NCI-H1048 (cell line): ENCODE measurements around the gene DSCAM.

Source experiments
- DNase-seq: peaks from one replicate; lab custom pipeline; 2025; lab: John Stamatoyannopoulos, UW

DSCAM gene

DNA sequence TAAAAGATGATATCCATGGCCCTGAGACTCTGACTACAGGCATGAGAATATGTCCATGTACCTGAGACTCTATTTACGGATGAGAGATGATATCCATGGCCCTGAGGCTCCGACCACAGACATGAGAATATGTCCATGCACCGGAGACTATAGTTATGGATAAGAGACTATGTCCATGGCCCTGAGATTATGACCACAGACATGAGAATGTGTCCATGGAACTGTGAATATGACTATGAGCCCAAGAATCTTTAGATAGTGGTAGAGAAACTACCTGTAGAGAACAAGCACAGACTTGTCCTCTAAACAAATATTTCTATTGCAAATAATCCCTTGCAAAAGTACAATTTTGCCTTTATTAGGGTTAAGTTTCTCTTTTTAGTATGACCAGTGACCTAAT, 716.5 kb downstream of the DSCAM start:
- DNase-seq: no peak

DNA sequence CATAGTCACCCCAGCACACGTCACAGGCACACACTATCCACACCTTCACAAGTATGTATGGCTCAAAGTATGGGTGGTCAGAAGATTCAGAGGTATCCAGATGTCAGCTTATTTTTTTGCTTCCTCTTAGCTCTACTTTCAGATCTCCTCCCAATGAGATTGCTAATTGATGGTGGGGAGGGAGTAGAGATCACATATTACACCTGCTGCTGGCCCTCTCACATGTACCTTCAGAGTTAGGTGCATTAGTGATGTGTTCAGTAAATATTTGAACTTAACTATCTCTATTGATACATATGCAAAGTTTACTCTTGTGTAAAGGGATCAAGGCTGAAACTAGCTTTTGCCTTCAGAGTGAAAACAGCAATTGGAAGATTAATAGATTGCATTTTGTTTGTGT, 717.1 kb downstream of the DSCAM start:
- DNase-seq: no peak

DNA sequence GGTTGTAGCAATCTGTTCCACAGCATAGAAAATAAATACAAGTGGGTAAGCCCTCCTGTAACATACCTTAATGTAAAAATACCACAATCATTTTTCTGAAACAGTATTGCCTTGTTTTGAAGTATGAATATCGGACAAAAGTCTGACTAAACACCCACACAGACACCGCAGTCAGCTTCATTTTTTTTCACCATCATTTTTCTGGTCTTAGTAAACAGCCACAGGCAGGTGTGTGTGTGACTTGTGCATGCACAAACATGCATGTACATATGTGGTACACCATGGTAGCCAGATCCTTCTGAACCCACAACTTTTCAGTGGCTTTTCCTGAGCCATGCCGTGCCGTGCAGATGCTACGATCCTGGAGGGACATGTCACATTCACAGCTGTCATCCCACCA, 718.1 kb downstream of the DSCAM start:
- no peak for DNase-seq

DNA sequence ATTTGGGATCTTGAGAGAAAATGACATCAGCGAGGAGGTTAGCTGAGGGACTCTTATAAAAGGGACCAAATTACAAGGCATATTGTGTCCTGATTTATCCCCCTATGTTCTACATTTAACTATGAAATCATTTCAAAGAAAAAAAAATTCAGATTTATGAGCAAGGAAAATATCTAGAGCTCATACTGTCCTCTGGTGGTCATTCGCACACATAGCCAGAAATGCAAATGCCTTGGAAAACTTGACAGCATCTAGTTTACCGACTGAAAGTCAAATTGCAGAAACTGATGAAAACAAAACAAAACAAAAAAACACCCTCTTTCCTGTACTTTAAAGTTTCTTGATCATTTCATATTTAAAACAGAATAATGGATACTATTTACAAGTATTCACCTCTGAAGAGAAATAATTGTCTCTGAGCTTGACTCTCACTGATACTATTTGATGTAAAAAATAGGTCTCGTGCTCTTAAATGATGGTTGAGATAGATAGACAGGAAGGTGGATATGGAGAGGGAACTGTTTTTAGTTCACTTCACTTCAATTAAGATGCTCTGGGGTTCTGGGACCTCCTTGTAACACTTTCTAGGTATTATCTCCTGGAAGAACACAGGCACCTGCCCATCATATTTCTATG, 725.9 kb downstream of the DSCAM start:
- DNase-seq: no peak

DNA sequence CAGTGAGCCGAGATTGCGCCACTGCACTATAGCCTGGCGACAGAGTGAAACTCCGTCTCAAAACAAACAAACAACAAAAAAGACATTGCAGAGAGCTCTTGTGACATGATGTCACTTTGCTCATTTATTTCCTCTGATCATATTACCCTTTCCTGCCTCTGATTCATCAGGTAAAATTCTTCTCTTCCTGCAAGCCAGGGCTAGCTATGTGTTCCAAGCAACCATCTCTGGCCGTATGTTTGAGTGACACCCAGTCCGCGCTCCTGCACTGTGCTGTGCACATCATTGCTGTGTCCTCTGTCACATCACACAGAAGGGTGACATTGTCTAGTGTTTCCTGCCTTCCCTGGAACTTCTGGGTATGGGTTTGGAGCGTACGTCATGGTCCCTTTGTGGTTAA, 728.4 kb downstream of the DSCAM start:
- no peak for DNase-seq

DNA sequence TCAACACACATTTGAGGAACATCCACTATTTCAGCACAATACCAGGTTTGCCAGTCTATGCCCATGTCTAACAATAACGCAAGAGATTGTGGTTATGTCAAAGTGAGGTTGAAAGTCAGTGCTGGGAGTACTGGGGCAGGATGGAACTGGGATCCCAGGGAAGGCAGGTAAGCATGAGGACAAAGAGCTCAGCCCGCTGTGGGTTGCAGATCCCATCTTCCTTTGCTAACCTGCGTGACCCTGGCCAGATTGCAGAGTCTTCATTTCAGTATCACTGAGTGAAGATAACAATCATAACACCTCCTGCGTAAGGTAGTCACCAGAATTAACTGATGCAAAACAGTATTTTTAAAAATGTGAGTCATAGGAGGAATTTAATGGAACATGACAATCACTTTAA, 729.7 kb downstream of the DSCAM start:
- DNase-seq: no peak

DNA sequence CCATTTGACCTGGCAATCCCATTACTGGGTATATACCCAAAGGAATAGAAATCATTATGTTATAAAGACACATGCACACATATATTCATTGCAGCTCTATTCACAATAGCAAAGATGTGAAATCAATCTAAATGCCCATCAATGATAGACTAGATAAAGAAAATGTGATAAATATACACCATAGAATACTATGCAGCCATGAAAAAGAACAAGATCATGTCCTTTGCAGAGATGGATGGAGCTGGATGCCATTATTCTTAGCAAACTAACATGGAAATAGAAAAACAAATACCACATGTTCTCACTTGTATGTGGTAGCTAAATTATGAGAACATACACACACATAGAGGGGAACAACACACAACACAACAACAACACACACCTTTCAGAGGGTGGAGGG, 731.2 kb downstream of the DSCAM start:
- no peak for DNase-seq

DNA sequence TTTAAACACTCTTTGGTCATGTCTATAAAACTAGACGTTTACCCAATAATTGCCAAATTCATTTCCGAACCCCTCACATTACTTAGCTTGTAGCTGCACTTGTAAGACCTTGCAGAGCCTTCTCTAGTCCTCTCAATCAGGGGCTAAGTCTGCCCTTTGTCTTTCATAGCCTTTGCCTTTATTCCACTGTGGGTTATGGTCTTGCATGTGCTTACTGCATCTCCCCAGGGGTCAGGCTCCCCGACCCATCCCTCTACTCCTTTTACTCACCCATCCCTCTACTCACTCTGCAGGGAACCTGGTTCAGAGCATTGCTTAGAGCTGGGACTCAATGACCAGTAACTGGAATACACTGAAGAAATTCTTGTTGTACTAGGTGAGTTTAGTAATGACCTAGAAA, 744.3 kb downstream of the DSCAM start:
- no peak for DNase-seq

DNA sequence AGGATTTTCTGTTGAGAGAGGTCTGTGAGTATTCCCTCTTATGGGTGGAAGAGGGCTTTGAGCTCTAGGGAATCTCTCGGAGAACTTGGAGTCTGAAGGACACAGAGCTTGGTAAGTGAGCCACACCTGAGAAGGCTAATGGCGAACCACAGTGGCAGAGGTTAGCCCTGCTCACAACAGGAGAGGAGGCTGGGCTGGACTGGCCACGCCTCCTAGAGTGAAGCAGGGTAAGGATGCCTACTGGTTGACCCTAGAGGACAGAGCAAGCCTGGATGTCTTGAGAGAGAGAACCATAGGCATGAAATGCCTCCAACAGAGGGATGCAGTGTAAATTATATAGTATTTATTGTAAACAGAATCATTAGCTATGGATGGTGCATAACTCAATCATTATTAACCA, 747.1 kb downstream of the DSCAM start:
- no peak for DNase-seq

DNA sequence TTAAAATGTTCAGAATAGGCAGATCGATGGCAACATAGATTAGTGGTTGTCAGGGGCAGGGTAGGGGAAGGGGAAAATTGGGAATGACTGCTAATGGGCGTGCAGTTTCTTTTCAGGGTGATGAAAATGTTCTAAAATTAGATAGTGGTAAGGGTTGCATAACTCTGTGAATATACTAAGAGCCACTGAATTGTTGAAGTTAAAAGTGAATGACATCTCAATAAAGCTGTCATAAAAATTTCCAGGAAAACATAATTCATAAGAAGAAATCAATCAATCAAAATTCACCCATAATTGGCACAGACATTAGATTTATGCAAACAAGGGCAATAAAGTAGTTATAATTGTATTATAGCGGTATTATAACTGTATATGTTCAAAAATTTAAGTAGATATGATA, 751.5 kb downstream of the DSCAM start:
- DNase-seq: no peak

DNA sequence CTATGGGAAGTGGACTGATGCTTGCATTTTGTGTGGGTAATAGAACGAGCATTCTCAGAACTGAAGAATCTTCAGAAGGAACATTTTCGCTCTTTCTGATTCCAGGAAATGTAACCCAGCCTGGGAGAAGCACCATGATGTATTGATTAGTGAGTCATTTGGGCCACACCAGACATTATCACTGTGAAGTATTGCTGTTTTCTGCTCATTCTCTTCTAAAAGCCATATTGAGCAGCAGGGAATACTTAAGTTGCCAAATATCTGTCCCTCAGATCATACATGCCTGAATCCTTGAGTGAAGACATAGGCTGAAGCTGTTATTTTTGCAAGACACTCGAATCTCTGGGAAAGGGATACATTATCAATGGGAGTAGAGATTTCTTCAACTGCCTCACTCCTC, 766.6 kb downstream of the DSCAM start:
- no peak for DNase-seq

DNA sequence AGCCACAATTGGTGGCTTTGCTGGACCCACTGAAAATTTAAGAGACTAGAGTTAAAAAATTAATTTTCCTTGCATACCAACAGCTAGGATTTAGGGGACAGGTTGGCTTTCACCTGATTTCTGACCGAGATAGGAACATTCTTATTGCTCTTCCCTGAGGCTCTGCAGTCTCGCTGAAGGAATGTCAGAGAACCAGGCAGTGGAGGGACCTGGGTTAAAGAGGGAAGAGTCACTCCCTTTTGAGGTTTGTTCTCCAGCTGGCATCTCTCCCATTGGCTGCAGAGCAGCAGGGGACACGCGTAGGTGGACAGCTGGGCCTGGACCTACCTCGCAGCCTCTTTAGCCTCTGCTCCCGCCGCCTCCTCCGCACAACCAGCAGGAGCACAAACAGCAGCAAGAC, 772.2 kb downstream of the DSCAM start:
- DNase-seq: no peak

DNA sequence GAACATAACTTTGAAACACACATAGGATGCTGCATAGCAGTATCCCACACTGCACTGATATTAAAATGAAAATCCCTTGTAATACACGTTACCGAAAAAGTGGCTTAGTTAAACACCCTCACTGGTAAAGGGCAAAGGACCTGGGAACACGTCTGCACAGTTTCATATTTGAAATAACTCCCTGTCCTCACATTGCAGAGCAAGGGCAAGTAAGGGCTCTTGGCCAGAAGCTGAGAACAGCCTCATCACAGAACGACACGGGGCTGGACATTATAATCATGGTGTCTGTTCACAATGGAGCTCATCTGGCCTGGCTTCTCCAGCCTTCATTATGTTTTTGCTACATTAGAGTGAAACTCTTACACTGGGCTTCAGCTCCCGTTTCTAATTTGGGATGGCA, 772.8 kb downstream of the DSCAM start:
- no peak for DNase-seq

DNA sequence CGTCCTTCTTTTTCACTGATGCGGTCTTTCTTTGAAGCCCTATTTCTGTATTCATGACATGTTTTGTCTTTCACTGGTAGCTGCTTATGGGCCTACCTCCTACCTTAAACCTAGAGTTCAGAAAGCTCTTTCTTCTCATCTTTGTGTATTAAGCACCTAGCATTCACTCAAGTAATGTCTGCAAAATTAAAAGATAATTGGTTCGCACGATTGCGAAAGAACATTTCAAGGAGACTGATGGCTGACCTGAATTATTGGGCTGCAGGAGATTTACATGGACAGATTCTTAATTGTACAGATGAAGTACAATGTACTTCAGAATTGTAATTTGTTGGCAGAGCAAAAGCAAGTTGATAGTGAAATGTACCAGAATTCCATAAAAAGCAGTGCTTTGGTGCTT, 773.3 kb downstream of the DSCAM start:
- no peak for DNase-seq

DNA sequence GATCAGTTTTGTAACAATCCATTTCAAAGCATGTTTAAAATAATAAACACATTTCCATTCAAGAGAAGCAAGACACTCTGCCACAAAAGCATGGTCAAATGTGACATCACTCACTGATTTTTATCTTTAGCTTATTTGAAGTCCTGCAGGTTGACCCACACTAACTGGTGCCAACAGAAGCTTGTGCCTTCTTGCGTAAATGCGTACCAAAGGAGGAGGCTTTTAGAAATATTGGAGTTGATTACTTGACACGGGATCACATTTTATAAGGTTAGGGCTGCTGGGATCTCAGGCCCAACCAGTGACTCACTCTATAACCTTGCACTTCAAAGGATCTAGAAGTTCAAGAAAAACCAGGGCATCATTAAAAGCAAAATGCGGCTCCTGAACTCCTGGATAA, 776.1 kb downstream of the DSCAM start:
- no peak for DNase-seq

DNA sequence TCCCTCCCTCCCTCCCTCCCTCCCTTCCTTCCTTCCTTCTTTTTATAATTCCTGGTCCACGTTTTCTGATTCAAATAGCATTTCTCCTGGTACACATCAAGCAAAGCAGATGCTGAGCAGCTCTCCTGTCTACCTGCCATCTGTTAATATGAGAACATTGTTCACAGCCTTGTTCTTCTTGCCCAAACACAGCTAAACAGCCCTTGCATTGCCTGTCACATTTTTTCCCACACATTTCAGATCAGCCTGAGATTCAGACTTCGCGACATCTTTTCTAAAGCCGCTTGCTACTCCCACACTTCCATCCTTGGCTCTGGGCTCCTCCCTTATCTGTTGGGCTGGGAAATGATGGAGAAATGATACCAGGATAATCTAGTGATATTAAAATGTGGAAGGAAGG, 779.2 kb downstream of the DSCAM start:
- no peak for DNase-seq

DNA sequence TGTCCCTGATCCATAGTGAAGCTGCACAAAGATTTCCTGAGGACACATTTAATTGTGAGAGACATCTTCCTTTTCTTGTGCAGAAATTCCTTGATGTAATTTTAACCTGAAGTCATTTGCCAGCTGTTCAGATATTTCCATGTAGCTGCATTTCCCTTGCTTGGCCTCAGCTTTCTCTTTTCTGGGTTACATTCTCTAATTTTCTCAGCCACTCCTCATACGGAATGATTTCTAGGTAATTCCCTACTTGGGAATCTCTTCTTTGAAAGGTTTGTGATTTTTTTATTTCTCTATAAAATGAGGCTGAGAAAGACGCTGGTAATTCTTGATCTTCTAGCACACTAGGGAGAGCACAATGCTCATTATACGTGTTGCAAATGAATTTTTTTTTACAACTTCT, 780.7 kb downstream of the DSCAM start:
- DNase-seq: no peak

DNA sequence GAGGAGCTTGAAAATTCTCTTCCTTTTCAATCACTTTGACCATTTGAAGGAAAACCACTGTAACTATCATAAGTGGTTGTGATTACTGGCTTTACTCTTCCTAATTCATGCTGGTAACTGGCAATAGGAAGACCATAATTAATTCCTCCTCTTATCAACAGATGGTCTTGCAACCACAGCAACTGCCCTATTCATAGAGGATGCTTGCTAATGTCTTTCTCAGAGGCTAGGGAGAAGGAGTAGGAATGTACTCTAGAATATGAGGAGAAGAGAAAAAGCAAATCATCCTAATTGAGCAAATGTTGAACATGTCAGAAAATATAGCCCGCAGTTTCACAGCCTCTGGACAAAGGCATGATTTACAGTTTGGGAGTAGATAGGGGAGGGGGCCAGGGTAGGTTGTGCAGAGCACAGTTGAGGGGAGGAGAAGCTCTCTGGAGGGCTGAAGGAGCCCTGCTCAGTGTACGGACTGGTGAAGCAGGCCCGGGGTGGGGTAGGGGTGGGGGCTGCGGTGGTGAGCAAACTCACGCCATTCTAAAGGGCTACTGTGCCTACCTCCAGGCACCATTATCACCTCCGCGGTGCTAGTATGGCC, 786.8 kb downstream of the DSCAM start:
- no peak for DNase-seq

DNA sequence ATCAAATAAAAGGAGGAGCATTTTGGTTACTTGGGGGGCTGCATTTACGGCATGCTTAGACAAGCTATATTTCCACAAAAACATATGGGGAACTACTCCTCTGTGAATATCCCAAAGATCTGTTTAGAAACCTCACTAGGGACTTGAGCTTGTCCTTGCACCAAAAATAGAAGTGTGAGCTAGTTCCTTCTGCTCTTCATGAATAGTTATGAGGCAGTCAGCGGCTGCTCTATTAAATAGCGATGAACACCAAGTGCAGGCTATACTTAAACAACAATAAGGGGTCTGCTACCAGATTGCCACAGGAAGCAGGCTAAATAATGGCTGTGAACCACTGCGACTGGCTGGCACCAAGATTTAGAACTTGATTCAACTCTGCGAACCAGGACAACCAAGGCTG, 789.6 kb downstream of the DSCAM start:
- no peak for DNase-seq

DNA sequence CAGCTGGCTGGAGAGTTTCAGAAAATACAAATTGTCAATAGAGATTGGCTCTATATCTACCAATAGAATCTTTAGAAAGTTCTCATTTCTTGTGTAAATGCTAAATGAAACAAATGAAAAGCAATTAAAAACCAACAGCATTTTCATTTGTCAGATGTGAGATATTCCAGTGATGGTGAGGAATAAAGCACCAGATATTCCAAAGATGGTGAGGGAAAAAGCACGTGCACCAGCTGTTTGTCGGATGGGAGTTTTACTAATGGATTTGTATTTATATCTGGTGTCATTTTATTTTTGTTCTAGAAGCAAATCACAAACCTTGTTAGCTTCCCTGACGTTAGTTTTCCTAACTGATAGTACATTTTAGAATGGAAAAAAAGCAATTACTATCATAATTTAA, 790.9 kb downstream of the DSCAM start:
- DNase-seq: no peak

DNA sequence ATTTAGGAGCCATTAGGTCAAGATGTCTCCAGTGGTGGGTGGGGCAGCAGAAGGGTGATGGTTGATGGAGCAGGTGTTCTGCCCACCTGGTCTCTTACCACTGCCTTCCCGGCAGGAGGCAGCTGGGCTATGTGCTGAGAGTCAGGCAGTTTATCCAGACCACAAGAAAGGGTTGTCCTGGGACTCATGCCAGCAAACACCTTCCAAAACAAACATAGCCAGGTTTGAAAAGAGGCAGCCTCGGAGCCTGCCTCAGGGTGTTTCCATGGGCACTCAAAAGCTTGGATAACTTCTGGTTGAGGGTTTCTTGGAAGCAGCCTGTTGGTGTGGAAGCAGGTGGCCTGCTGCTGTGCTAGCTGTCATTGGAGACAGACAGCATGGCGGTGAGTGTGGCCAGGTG, 792.6 kb downstream of the DSCAM start:
- DNase-seq: no peak

DNA sequence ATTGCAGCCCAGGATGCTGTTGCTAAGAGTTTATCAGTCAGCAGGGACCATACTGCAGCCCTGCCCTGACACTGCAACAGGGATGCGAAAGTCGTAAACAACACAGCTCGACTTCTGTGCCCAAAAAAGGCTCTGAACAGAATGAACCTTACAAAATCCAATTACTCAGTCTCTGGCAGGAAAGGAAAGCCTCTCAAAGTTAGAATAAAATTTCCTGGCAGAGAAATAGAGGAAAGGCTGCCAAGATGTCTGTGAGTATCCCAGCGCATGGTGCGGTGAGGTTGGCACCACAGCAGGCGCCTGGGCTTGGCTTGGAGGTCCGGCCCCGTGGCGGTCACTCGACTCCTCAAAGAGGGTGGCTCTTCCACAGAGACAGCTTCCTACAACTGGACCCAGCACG, 794.0 kb downstream of the DSCAM start:
- DNase-seq: no peak

DNA sequence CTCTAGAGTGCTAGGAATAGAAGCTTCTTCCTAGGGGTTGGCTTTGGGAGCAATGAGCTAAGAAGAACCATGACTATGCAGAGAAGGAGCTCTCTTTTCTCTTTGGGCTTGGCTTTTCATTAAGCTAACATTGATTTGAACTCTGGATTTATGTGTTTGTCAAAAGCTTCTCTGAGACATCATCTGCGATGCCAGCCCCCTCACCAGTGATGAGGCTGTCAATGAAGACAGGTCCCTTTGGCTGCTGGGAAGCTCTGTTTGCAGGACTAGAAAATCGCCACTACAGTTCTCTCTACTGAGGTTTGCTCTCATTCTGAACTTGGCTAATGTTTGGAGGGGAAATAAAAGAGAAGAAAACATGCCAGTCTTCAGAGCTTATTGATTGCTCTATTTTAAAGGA, 794.7 kb downstream of the DSCAM start:
- no peak for DNase-seq

DNA sequence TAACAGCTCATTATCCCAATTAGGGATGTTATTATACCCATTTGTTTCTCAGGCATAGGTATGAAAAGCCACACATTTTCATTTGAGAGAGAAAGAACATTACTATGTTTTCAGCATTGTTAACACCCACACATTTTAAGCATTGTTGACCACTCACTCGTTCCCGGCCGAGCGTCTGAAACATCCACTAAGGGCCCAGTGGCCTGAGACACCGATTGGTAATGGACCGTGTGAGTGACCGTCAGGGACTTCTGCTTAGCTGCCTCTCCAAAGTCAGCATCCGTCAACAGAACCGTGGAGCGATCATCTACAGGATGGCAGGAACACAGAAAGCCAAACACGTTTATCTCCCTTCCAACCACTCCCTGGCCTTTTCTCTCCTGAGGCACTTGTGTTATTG, 795.2 kb downstream of the DSCAM start:
- no peak for DNase-seq

DNA sequence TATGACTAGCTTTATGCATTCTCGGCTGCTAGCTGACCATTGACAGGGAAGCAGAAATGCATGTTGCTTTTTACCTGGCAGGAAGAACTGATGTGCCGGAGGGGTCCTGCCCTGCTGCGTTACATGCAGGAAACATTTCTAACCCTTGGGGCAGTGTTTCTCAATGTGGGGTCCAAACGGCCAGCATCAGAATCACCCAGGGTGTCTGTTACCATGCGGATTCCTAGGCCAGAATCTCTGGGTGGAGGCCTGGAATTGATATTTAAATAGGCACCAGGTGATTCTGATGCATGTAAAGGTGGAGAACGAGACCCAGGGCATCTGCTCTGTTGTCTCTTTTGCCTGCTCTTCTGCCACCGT, 797.0 kb downstream of the DSCAM start:
- DNase-seq: no peak
